Epithelial cell of proximal tubule (primary cell): ENCODE measurements around the gene SRCAP. TPM values are rescaled to one million over a fixed set of nuclear protein-coding genes. Genes with fewer than 3 reads are reported as not detected.

ENCODE experiments used
- DNase-seq: peaks from one replicate; pipeline ENCODE4 v3.0.0-alpha.2; 2011; ENCODE audit warnings: low read depth
- H3K4me3 ChIP-seq: 2 replicates; pipeline ENCODE4 v1.5.1; 2011; ENCODE audit warnings: low read depth, mild to moderate bottlenecking, low read length
- CTCF ChIP-seq: conservative IDR thresholded peaks from 2 replicates; pipeline ENCODE4 v1.5.1; 2012; ENCODE audit warnings: low read depth, mild to moderate bottlenecking, low read length
- total RNA-seq: library from RNA; depleted of rRNA; stranded (reverse); fragments of >200 nt; gene quantifications from 2 replicates; pipeline ENCODE4 v1.2.3, GENCODE V29; 2015

SRCAP gene
- total RNA-seq, 1 donor from 2014 or later, result 11.8 TPM

GRCh38 chr16:30654856-30655255, 44.1 kb upstream of the SRCAP start:
- no peak for TF ChIP-seq CTCF
- DNase-seq, result no peak
- H3K4me3 ChIP-seq, result no peak overlapping the region

GRCh38 chr16:30655815-30656347, 43.1 kb upstream of the SRCAP start:
- no peak for TF ChIP-seq CTCF
- no peak for DNase-seq
- no peak overlapping the region for H3K4me3 ChIP-seq

- no peak overlapping the region for H3K4me3 ChIP-seq
- DNase-seq, result no peak
- no peak for TF ChIP-seq CTCF
Observed at GRCh38 chr16:30656388-30656787, 42.6 kb upstream of the SRCAP start.

GRCh38 chr16:30656974-30657865, 41.8 kb upstream of the SRCAP start:
- no peak for TF ChIP-seq CTCF
- DNase-seq, result no peak
- peak overlapping the region; percentile 61 for H3K4me3 ChIP-seq

- peak within 1 kb of the TSS; percentile 97 for H3K4me3 ChIP-seq
- DNase-seq, result peak; percentile 99
- peak; percentile 67 for TF ChIP-seq CTCF
Observed at GRCh38 chr16:30657866-30658730, 40.9 kb upstream of the SRCAP start, which contains the start of gene FBRS. TSS of gene FBRS (plus strand) at chr16:30658431. CDS start at chr16:30659519, 1,088 bp downstream.

GRCh38 chr16:30658731-30659506, 40.1 kb upstream of the SRCAP start:
- peak; percentile 4 for TF ChIP-seq CTCF
- H3K4me3 ChIP-seq, result peak overlapping the region; percentile 97
- DNase-seq, result peak; percentile 78
